T-helper 2 cell treated with Interferon-gamma antibody and Interleukin-4, amounts not matched to agents 5 μg/mL and 100 μg/mL, for 36 hours (primary cell): ENCODE measurements around the gene RAD9A.
A peak's percentile ranks its signal among the peaks of the same experiment; 100 is the strongest.

ENCODE experiments used
- DNase-seq: peaks from one replicate; pipeline ENCODE4 v3.0.0; 2021; ENCODE audit warnings: low spot score
- H3K27ac Mint-ChIP-seq: one replicate; pipeline ENCODE4 v1.8.0; 2021; ENCODE audit warnings: mild to moderate bottlenecking, mixed read lengths
- H3K27me3 Mint-ChIP-seq: one replicate; pipeline ENCODE4 v1.8.0; 2021; ENCODE audit warnings: low read depth, mixed read lengths
- H3K36me3 Mint-ChIP-seq: one replicate; pipeline ENCODE4 v1.8.0; 2021; ENCODE audit warnings: low read depth, mixed read lengths
- H3K4me1 Mint-ChIP-seq: one replicate; pipeline ENCODE4 v1.8.0; 2021; ENCODE audit warnings: low read depth, mixed read lengths
- H3K4me3 Mint-ChIP-seq: one replicate; pipeline ENCODE4 v1.8.0; 2022; ENCODE audit warnings: mild to moderate bottlenecking, moderate library complexity, mixed read lengths
- H3K9me3 Mint-ChIP-seq: one replicate; pipeline ENCODE4 v1.8.0; 2021; ENCODE audit warnings: mixed read lengths

Gene RAD9A

DNA sequence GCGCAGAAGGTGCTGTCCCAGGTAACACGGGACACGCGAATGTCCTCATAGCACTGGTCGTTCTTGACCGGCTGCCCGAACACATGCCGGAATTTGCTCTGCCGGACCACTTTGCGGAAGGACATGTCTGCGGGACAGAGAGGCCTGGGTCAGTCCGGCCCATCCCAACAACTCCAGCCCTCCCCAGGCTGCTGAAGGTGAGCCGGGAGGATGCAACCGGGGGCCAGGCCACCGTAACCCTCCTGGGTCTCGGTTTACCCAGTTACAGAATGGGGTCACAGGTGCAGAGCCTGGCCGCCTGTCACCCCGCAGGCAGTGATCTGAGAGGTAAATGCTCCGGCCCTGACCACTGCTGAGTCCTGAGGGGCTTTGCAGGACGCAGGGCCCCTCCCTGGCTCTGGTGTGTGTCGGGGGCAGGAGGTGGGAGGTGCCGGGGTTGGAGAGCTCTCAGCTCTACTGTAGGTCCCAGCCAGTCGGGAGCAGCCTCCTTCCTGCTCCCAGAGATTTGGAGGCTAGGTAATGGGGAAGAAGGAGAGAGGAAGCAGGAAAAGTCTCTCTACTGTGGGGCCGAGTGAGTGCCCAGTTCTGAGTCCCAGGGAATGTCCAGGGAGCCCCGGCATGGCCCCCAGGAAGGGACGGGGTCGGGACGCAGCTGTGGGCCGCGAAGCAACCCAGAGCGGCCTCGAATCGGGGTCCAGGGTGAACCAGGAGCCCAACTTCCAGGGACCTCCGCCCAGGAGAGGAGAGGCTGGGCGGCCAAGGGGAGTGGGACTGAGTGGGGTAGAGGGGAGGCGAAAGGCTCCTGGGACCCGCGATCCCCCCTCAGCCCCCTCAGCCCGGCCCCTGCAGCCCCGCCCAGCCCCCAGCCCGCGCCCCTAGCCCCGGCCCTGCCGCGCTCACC, 51.0 kb downstream of the RAD9A start:
- DNase-seq: no peak

GRCh38 chr11:67445515-67445914, 53.7 kb downstream of the RAD9A start:
- H3K4me3 Mint-ChIP-seq: peak overlapping the region; percentile 78
- H3K4me1 Mint-ChIP-seq: peaks cover 47% of the 10 kb centered on the region
- no peaks in the 10 kb centered on the region for H3K27me3 Mint-ChIP-seq
- peak overlapping the region; percentile 91 for H3K27ac Mint-ChIP-seq
- no peak for DNase-seq
- H3K36me3 Mint-ChIP-seq: peaks cover 4% of the 10 kb centered on the region
- H3K9me3 Mint-ChIP-seq: no peaks in the 10 kb centered on the region

More for the DNA sequence above, 51.0 kb downstream of the RAD9A start:
- Mint-ChIP-seq H3K27ac (peak overlapping the region; percentile 84), H3K4me3 (peak overlapping the region; percentile 75), H3K4me1 (peaks cover 54% of the 10 kb centered on the region), H3K9me3 (no peaks in the 10 kb centered on the region), H3K27me3 (no peaks in the 10 kb centered on the region), H3K36me3 (peaks cover 18% of the 10 kb centered on the region)
